ENCODE measurements around the gene HOXD1.

DNA sequence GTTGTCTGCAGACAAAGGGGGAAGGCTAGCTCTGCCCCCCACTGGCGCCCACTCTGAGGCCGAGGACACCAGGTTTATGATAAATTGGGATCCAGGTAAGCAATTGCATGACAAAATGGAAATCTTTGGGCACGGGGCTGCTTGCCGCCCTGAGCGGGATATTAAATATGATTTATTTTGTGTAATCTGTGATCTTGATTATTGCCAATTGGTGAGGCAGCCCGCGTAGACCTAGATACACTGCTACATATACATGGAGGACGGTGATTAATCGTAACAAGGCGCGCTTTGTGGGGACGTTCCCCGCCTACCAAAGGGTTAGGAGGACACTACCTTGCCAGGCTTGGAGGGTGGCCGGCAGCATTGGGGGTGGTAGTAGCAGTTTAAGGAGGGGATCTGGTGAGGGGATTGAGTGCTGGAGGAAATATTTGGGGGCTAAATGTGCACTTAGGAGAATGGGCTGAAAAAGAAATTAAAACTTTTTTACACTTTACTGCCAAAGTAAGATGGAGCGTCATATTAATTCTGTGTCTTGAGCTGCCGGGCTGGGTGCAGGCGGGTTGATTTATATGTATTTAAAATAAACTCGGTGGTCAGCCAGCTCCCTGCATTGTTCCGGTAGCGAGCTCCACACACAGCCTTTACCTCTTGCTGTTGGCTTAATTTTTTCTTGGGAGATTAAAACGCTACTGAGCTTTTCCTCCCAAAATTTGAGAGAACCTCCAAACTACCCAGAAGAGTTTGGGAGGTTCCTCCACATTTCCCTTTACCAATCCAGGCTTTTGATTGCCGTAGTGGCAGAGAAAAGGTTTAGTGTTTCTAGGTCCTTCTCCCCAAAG is 27.3 kb upstream of the HOXD1 start:
- TF ChIP-seq, protein P1, sequence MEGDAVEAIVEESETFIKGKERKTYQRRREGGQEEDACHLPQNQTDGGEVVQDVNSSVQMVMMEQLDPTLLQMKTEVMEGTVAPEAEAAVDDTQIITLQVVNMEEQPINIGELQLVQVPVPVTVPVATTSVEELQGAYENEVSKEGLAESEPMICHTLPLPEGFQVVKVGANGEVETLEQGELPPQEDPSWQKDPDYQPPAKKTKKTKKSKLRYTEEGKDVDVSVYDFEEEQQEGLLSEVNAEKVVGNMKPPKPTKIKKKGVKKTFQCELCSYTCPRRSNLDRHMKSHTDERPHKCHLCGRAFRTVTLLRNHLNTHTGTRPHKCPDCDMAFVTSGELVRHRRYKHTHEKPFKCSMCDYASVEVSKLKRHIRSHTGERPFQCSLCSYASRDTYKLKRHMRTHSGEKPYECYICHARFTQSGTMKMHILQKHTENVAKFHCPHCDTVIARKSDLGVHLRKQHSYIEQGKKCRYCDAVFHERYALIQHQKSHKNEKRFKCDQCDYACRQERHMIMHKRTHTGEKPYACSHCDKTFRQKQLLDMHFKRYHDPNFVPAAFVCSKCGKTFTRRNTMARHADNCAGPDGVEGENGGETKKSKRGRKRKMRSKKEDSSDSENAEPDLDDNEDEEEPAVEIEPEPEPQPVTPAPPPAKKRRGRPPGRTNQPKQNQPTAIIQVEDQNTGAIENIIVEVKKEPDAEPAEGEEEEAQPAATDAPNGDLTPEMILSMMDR (conservative IDR thresholded peaks at IDR 0.05 in 1 of 2, IDR thresholded peaks at IDR 0.05 in 1 of 2; ENCODE audit: extremely low read depth in 1 of 2, insufficient read depth in 1 of 2, low read depth in 1 of 2, low read length in 2 of 2), result no peak
- TF ChIP-seq EZH2 (IDR thresholded peaks at IDR 0.05; ENCODE audit: borderline replicate concordance, low read length), result no peak
